HepG2 (cell line): ENCODE data around the gene RBM5. TPM values are rescaled to one million over a fixed set of nuclear protein-coding genes. Genes with fewer than 3 reads are reported as not detected.

Experiments
- ATAC-seq: fragments of 200-7000 bp; cut with Tn5 transposase; 3 replicates; pipeline ENCODE4 v1.9.1; 2020; ENCODE audit warnings: mild to moderate bottlenecking, moderate library complexity
- BruUV-seq: library from RNA; stranded (reverse); fragments of 400-500 nt; replicated peaks from 2 replicates; lab custom pipeline; 2021; lab: Mats Ljungman, UMichigan
- CTCF ChIA-PET: fragments of 300-600 bp; formaldehyde crosslinking; extraction: SDS; loops from one replicate; lab custom pipeline; 2021; ENCODE audit warnings: low total read pairs, inconsistent platforms, low intra/inter-chr PET ratio; lab: Yijun Ruan, JAX
- POLR2A ChIA-PET: fragments of 350-600 bp; sonication (Branson Sonifier 250); formaldehyde crosslinking; loops from one replicate; lab custom pipeline; 2020; ENCODE audit warnings: antibody characterized with exemption, inconsistent platforms; lab: Yijun Ruan, JAX
- DNase-seq: peaks from one replicate; pipeline ENCODE4 v3.0.0-alpha.2; 2015; ENCODE audit warnings: low spot score
- FAIRE-seq: peaks from 3 replicates; lab custom pipeline; 2011; peaks lifted over from hg19 to GRCh38; lab: Jason Lieb, UNC
- H2AFZ ChIP-seq: one replicate; pipeline ENCODE4 v1.6.1; 2011; ENCODE audit warnings: low read length, inconsistent platforms
- H3K27ac ChIP-seq: fragments of 300-600 bp; 3 replicates; pipeline ENCODE4 v1.8.0; 2011; ENCODE audit warnings: mixed run types, mild to moderate bottlenecking, mixed read lengths, low read length, inconsistent platforms; ENCODE audit not compliant: insufficient read depth; ENCODE audit errors: extremely low read length
- H3K27me3 ChIP-seq, 2 experiments: fragments of 200-600 bp in 1 of 2; 2 replicates in 1 of 2; 3 replicates in 1 of 2; pipeline versions ENCODE4 v1.6.0 to v1.8.0; 2011; ENCODE audit warnings: low read length in 2 of 2, mild to moderate bottlenecking in 2 of 2, moderate library complexity in 2 of 2, inconsistent platforms in 1 of 2; ENCODE audit not compliant: insufficient read depth in 2 of 2, control insufficient read depth in 1 of 2
- H3K36me3 ChIP-seq, 2 experiments: fragments of 200-600 bp in 1 of 2; replicated peaks in 1 of 2; 2 replicates in 1 of 2; 3 replicates in 1 of 2; pipeline versions ENCODE4 v1.5.1 to v1.8.0; 2011; ENCODE audit warnings: low read length in 2 of 2, inconsistent platforms in 1 of 2; ENCODE audit not compliant: insufficient read depth in 2 of 2, control insufficient read depth in 1 of 2
- H3K4me1 ChIP-seq: 2 replicates; pipeline ENCODE4 v1.5.1; 2012; ENCODE audit warnings: low read length, inconsistent platforms; ENCODE audit not compliant: insufficient read depth
- H3K4me2 ChIP-seq: 2 replicates; pipeline ENCODE4 v1.6.0; 2011; ENCODE audit warnings: low read depth, low read length, inconsistent platforms
- H3K4me3 ChIP-seq, 3 experiments: fragments of 200-600 bp in 1 of 3; sonication (generic), shearing (Covaris generic) in 1 of 3; replicated peaks in 1 of 3; 2 replicates each; pipeline ENCODE4 v1.5.1; 2011 to 2016; ENCODE audit warnings: low read length in 3 of 3, inconsistent platforms in 2 of 3, low read depth in 2 of 3, mild to moderate bottlenecking in 2 of 3, control low read depth in 1 of 3, mixed read lengths in 1 of 3; ENCODE audit not compliant: insufficient read depth in 1 of 3
- H3K79me2 ChIP-seq: one replicate; pipeline ENCODE4 v1.6.1; 2011; ENCODE audit warnings: low read length, inconsistent platforms; ENCODE audit not compliant: insufficient read depth
- H3K9ac ChIP-seq: 2 replicates; pipeline ENCODE4 v1.6.0; 2011; ENCODE audit warnings: mild to moderate bottlenecking, low read depth, low read length, inconsistent platforms; ENCODE audit not compliant: insufficient read depth
- H3K9me3 ChIP-seq: 2 replicates; pipeline ENCODE4 v1.5.1; 2012; ENCODE audit warnings: mild to moderate bottlenecking, low read length
- H4K20me1 ChIP-seq: 2 replicates; pipeline ENCODE4 v1.6.0; 2011; ENCODE audit warnings: inconsistent platforms, mild to moderate bottlenecking, low read length, moderate library complexity; ENCODE audit not compliant: insufficient read depth
- ADNP ChIP-seq: sonication (generic); formaldehyde crosslinking; IDR thresholded peaks from 2 replicates; pipeline ENCODE4 v1.4.0; 2020; ENCODE audit warnings: missing genetic modification reagents
- CBX1 ChIP-seq: IDR thresholded peaks from one replicate; pipeline ENCODE4 v1.6.1; 2016; ENCODE audit warnings: antibody characterized with exemption, low read depth
- CSRNP2 ChIP-seq: sonication (generic); formaldehyde crosslinking; conservative IDR thresholded peaks from 2 replicates; pipeline ENCODE4 v1.8.0; 2022; ENCODE audit warnings: low read depth, missing genetic modification reagents
- KDM5A ChIP-seq: fragments of 200-600 bp; sonication (generic); IDR thresholded peaks from 2 replicates; pipeline ENCODE4 v1.7.0; 2018; ENCODE audit warnings: antibody characterized with exemption, mild to moderate bottlenecking, low read length, borderline replicate concordance
- NFYC ChIP-seq: IDR thresholded peaks from 2 replicates; pipeline ENCODE4 v1.6.1; 2016; ENCODE audit warnings: missing genetic modification reagents, missing compliant biosample characterization
- ZNF441 ChIP-seq: sonication (generic); formaldehyde crosslinking; IDR thresholded peaks from 2 replicates; pipeline ENCODE4 v1.7.0; 2021; ENCODE audit warnings: missing genetic modification reagents, borderline replicate concordance
- ZNF530 ChIP-seq: sonication (generic); formaldehyde crosslinking; IDR thresholded peaks from 2 replicates; pipeline ENCODE4 v1.5.0; 2020; ENCODE audit warnings: low read depth, mild to moderate bottlenecking, missing genetic modification reagents
- ZNF839 ChIP-seq: sonication (generic); formaldehyde crosslinking; IDR thresholded peaks from 2 replicates; pipeline ENCODE4 v1.4.0; 2020; ENCODE audit warnings: missing genetic modification reagents, mild to moderate bottlenecking, borderline replicate concordance
- WGBS: methylation state at CpG from one replicate; pipeline ENCODE4 v1.1.6; 2017; ENCODE audit warnings: low lambda C conversion rate; 5-methylcytosine and 5-hydroxymethylcytosine counted together
- in situ Hi-C: cut with HindIII; loops from 2 replicates; pipeline ENCODE4 v1.10.0; 2017; ENCODE audit warnings: low pct_unique_long_range_greater_than_20kb; ENCODE audit not compliant: extremely low pct_ligation_motif_present
- intact Hi-C: fragments of 100-400 bp; cut with micrococcal nuclease; formaldehyde crosslinking; loops from one replicate; pipeline ENCODE4 v1.10.0; 2022; ENCODE audit not compliant: unreplicated experiment
- polyA plus RNA-seq, 8 experiments: library from polyadenylated mRNA; depleted of rRNA in 3 of 8; stranded (reverse) in 7 of 8; unstranded in 1 of 8; fragments of >200 nt; fragmentation: Illumina TruSeq in 4 of 8; extraction: Trizol in 4 of 8; gene quantifications; 2 replicates each; pipeline versions ENCODE4 v1.2.1 to v1.2.3, GENCODE V29; 2011 to 2016; ENCODE audit warnings: low read depth in 4 of 8, missing spikeins in 1 of 8, mixed read lengths in 1 of 8; ENCODE audit not compliant: insufficient read depth in 1 of 8
- total RNA-seq, 5 experiments: library from RNA; depleted of rRNA; stranded (reverse); fragments of >200 nt; fragmentation: Illumina TruSeq; extraction: Trizol; gene quantifications; 2 replicates each; pipeline ENCODE4 v1.2.3, GENCODE V29; 2016; ENCODE audit warnings: low read depth in 1 of 5

Gene RBM5
- total and polyA plus RNA-seq, 2 of the 13 experiments (the other 11 are each of a cell fraction or from before 2014, with no cell fraction given): 106 to 204 TPM

- TF ChIP-seq CSRNP2 (CRISPR knock-in tag) (no peak), NFYC (CRISPR knock-in tag) (no peak), ADNP (CRISPR knock-in tag) (no peak)
These were observed 35.5 kb downstream of the RBM5 start (continued) for GRCh38 chr3:50124052-50124799.

- intact Hi-C loops (loop anchor here (5.0 kb wide), 1 partner anchor 48 kb away; no protein-coding TSS in a partner anchor), in situ Hi-C loops (loop anchor here (5.0 kb wide), 1 partner anchor 63 kb away; no protein-coding TSS in a partner anchor)
- CTCF ChIA-PET: no interaction called here
- Histone ChIP-seq H3K4me2 (no peak overlapping the region), H3K9me3 (no peaks in the 10 kb centered on the region), H2AFZ (no peak overlapping the region), H3K4me3 (no peak overlapping the region), H4K20me1 (no peaks in the 10 kb centered on the region), H3K9ac (no peak overlapping the region), H3K27me3 (peaks cover 0 to 6% of the 10 kb centered on the region in 2 experiments; a peak in 2 of 5 replicates), H3K27ac (no peak overlapping the region), H3K4me1 (peaks cover 34% of the 10 kb centered on the region), H3K79me2 (no peaks in the 10 kb centered on the region), H3K36me3 (peaks cover 2 to 13% of the 10 kb centered on the region in 2 experiments; a peak in 1 of 5 replicates)
- FAIRE-seq: no peak
- POLR2A ChIA-PET: interaction anchor here (0.9 to 3.2 kb wide), 2 partner anchors 25 to 79 kb away, joined by 7 to 12 read pairs; no protein-coding TSS in a partner anchor
- TF ChIP-seq ZNF441 (CRISPR knock-in tag) (no peak), CBX1 (no peak), ZNF839 (no peak), KDM5A (no peak), ZNF530 (CRISPR knock-in tag) (no peak)
- no TSS peak for BruUV-seq
- ATAC-seq: no peak
- no peak for DNase-seq
- 80% methylated on average over 2 of the region's 12 CpGs for WGBS
These were observed 36.1 kb downstream of the RBM5 start for GRCh38 chr3:50124800-50125178.
